HepG2 (cell line): ENCODE results near the gene DYNC2LI1. TPM values are rescaled to one million over a fixed set of nuclear protein-coding genes. Genes with fewer than 3 reads are reported as not detected.

Source experiments
- ASH2L ChIP-seq: fragments of 300-600, 200-600 bp; sonication (generic); IDR thresholded peaks from 2 replicates; pipeline ENCODE4 v1.7.0; 2017; ENCODE audit warnings: low read depth, mild to moderate bottlenecking, moderate library complexity, mixed read lengths, low read length; ENCODE audit not compliant: insufficient read length
- ETV5 ChIP-seq: IDR thresholded peaks from 2 replicates; pipeline ENCODE4 v1.6.1; 2018; ENCODE audit warnings: missing biosample characterization, missing genetic modification reagents, inconsistent platforms, borderline replicate concordance
- HDAC1 ChIP-seq: sonication (generic); formaldehyde crosslinking; IDR thresholded peaks from 2 replicates; pipeline ENCODE4 v1.5.1; 2020; ENCODE audit warnings: mild to moderate bottlenecking, missing genetic modification reagents
- MED1 ChIP-seq: sonication (generic); formaldehyde crosslinking; IDR thresholded peaks from 2 replicates; pipeline ENCODE4 v1.4.0; 2020; ENCODE audit warnings: missing genetic modification reagents
- NFE2L1 ChIP-seq: sonication (generic); formaldehyde crosslinking; IDR thresholded peaks from 2 replicates; pipeline ENCODE4 v1.4.0; 2020; ENCODE audit warnings: missing genetic modification reagents, mild to moderate bottlenecking, borderline replicate concordance
- PLRG1 ChIP-seq: fragments of 450-650 bp; conservative IDR thresholded peaks from 2 replicates; pipeline ENCODE4 v1.6.1; 2016
- SIX1 ChIP-seq: sonication (generic); formaldehyde crosslinking; IDR thresholded peaks from 2 replicates; pipeline ENCODE4 v1.4.0; 2020; ENCODE audit warnings: missing genetic modification reagents, borderline replicate concordance
- TMF1 ChIP-seq: sonication (generic); formaldehyde crosslinking; IDR thresholded peaks from 2 replicates; pipeline ENCODE4 v1.8.1; 2022; ENCODE audit warnings: low read depth, missing genetic modification reagents
- YEATS2 ChIP-seq: sonication (generic); formaldehyde crosslinking; IDR thresholded peaks from 2 replicates; pipeline ENCODE4 v1.4.0; 2020; ENCODE audit warnings: missing genetic modification reagents, borderline replicate concordance
- ZBTB20 ChIP-seq: sonication (generic); formaldehyde crosslinking; IDR thresholded peaks from 2 replicates; pipeline ENCODE4 v1.8.1; 2023; ENCODE audit warnings: missing genetic modification reagents, low read depth, mild to moderate bottlenecking, borderline replicate concordance
- ZNF12 ChIP-seq: sonication (generic); formaldehyde crosslinking; IDR thresholded peaks from 2 replicates; pipeline ENCODE4 v1.5.0; 2020; ENCODE audit warnings: missing genetic modification reagents
- ZNF234 ChIP-seq: sonication (generic); formaldehyde crosslinking; conservative IDR thresholded peaks from 2 replicates; pipeline ENCODE4 v1.5.1; 2020; ENCODE audit warnings: mild to moderate bottlenecking, missing genetic modification reagents
- ZNF30 ChIP-seq: sonication (generic); formaldehyde crosslinking; IDR thresholded peaks from 2 replicates; pipeline ENCODE4 v1.5.0; 2020; ENCODE audit warnings: mild to moderate bottlenecking, missing genetic modification reagents
- ZNF317 ChIP-seq: sonication (generic); formaldehyde crosslinking; IDR thresholded peaks from 2 replicates; pipeline ENCODE4 v1.5.0; 2020; ENCODE audit warnings: mild to moderate bottlenecking, missing genetic modification reagents
- ZSCAN22 ChIP-seq: sonication (generic); formaldehyde crosslinking; IDR thresholded peaks from 2 replicates; pipeline ENCODE4 v1.4.0; 2020; ENCODE audit warnings: mild to moderate bottlenecking, missing genetic modification reagents
- ZZZ3 ChIP-seq: sonication (generic); formaldehyde crosslinking; IDR thresholded peaks from 2 replicates; pipeline ENCODE4 v1.4.0; 2020; ENCODE audit warnings: missing genetic modification reagents, mild to moderate bottlenecking, borderline replicate concordance
- polyA plus RNA-seq, 8 experiments: library from polyadenylated mRNA; depleted of rRNA in 3 of 8; stranded (reverse) in 7 of 8; unstranded in 1 of 8; fragments of >200 nt; fragmentation: Illumina TruSeq in 4 of 8; extraction: Trizol in 4 of 8; gene quantifications; 2 replicates each; pipeline versions ENCODE4 v1.2.1 to v1.2.3, GENCODE V29; 2011 to 2016; ENCODE audit warnings: low read depth in 4 of 8, missing spikeins in 1 of 8, mixed read lengths in 1 of 8; ENCODE audit not compliant: insufficient read depth in 1 of 8
- total RNA-seq, 5 experiments: library from RNA; depleted of rRNA; stranded (reverse); fragments of >200 nt; fragmentation: Illumina TruSeq; extraction: Trizol; gene quantifications; 2 replicates each; pipeline ENCODE4 v1.2.3, GENCODE V29; 2016; ENCODE audit warnings: low read depth in 1 of 5
- TF ChIP-seq, protein P1 (sequence below): sonication (generic); formaldehyde crosslinking; IDR thresholded peaks from 2 replicates; pipeline ENCODE4 v1.9.0; 2021; ENCODE audit warnings: missing genetic modification reagents, borderline replicate concordance
- TF ChIP-seq, protein P2 (sequence below): sonication (generic); formaldehyde crosslinking; IDR thresholded peaks from 2 replicates; pipeline ENCODE4 v1.4.0; 2020; ENCODE audit warnings: missing genetic modification reagents, borderline replicate concordance
- TF ChIP-seq, protein P3 (sequence below): sonication (generic); formaldehyde crosslinking; IDR thresholded peaks from 2 replicates; pipeline ENCODE4 v1.4.0; 2020; ENCODE audit warnings: missing genetic modification reagents, borderline replicate concordance

The DYNC2LI1 gene
- total and polyA plus RNA-seq, 2 of the 13 experiments (the other 11 are each of a cell fraction or from before 2014, with no cell fraction given): 16.9 to 23.2 TPM

DNA sequence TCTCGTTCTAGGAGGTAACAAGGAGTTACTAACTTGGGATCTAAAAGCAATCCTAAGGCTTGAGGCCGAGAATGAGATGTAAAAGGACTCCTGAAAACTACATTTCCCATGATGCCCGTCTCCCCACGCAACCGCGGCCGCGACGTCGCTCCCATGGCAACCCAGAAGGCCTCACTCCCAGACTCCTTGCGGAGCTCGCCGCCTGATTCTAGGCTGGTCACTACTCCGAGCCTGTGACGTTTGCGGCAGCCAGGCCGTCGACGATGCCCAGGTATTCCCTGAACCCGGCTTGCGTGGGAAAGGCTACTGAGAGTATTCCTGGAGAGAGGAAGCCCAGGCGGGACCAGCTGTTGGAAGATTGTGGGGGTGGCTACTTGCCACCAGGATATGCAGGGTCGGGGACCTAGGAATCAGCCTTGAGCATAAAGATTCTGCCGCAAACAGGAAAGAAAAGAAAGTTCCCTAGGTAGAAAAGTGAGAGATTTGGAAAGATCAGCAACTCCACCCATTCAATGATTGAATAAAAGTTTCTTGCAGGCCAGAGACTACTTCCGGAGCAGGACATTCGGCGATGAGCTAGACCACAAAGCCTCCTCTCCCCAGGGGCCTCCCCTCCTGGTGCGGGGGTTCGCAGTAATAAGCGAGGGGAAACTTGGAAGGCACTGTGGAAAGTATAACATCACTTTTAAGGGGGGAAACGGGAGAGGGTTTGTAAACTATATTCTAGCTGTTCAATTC is at the start of gene DYNC2LI1 (continued):
- TF ChIP-seq, protein P1, sequence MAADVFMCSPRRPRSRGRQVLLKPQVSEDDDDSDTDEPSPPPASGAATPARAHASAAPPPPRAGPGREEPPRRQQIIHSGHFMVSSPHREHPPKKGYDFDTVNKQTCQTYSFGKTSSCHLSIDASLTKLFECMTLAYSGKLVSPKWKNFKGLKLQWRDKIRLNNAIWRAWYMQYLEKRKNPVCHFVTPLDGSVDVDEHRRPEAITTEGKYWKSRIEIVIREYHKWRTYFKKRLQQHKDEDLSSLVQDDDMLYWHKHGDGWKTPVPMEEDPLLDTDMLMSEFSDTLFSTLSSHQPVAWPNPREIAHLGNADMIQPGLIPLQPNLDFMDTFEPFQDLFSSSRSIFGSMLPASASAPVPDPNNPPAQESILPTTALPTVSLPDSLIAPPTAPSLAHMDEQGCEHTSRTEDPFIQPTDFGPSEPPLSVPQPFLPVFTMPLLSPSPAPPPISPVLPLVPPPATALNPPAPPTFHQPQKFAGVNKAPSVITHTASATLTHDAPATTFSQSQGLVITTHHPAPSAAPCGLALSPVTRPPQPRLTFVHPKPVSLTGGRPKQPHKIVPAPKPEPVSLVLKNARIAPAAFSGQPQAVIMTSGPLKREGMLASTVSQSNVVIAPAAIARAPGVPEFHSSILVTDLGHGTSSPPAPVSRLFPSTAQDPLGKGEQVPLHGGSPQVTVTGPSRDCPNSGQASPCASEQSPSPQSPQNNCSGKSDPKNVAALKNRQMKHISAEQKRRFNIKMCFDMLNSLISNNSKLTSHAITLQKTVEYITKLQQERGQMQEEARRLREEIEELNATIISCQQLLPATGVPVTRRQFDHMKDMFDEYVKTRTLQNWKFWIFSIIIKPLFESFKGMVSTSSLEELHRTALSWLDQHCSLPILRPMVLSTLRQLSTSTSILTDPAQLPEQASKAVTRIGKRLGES (CRISPR knock-in tag): no peak
- TF ChIP-seq HDAC1 (CRISPR knock-in tag): peak; percentile 95
- peak; percentile 81 for TF ChIP-seq ASH2L
- TF ChIP-seq, protein P2, sequence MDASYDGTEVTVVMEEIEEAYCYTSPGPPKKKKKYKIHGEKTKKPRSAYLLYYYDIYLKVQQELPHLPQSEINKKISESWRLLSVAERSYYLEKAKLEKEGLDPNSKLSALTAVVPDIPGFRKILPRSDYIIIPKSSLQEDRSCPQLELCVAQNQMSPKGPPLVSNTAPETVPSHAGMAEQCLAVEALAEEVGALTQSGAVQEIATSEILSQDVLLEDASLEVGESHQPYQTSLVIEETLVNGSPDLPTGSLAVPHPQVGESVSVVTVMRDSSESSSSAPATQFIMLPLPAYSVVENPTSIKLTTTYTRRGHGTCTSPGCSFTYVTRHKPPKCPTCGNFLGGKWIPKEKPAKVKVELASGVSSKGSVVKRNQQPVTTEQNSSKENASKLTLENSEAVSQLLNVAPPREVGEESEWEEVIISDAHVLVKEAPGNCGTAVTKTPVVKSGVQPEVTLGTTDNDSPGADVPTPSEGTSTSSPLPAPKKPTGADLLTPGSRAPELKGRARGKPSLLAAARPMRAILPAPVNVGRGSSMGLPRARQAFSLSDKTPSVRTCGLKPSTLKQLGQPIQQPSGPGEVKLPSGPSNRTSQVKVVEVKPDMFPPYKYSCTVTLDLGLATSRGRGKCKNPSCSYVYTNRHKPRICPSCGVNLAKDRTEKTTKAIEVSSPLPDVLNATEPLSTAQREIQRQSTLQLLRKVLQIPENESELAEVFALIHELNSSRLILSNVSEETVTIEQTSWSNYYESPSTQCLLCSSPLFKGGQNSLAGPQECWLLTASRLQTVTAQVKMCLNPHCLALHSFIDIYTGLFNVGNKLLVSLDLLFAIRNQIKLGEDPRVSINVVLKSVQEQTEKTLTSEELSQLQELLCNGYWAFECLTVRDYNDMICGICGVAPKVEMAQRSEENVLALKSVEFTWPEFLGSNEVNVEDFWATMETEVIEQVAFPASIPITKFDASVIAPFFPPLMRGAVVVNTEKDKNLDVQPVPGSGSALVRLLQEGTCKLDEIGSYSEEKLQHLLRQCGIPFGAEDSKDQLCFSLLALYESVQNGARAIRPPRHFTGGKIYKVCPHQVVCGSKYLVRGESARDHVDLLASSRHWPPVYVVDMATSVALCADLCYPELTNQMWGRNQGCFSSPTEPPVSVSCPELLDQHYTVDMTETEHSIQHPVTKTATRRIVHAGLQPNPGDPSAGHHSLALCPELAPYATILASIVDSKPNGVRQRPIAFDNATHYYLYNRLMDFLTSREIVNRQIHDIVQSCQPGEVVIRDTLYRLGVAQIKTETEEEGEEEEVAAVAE (CRISPR knock-in tag): peak; percentile 72; the same call in 1 of the 2 replicates
- TF ChIP-seq ETV5 (CRISPR knock-in tag): peak; percentile 60; the same call in 1 of the 2 replicates
- no peak for TF ChIP-seq SIX1 (CRISPR knock-in tag)
- TF ChIP-seq YEATS2 (CRISPR knock-in tag): peak; percentile 86
- no peak for TF ChIP-seq PLRG1
- no peak for TF ChIP-seq MED1 (CRISPR knock-in tag)
- 0 out of 2 replicates have a peak, but pooled peaks have one; percentile 78 for TF ChIP-seq TMF1
- TF ChIP-seq ZNF317 (CRISPR knock-in tag): no peak
- no peak for TF ChIP-seq ZSCAN22 (CRISPR knock-in tag)
- TF ChIP-seq ZNF234 (CRISPR knock-in tag): no peak
- TF ChIP-seq ZBTB20: peak; percentile 80; the same call in 1 of the 2 replicates
- no peak for TF ChIP-seq ZNF30 (CRISPR knock-in tag)
- peak; percentile 22; the same call in 1 of the 2 replicates for TF ChIP-seq ZZZ3 (CRISPR knock-in tag)
- TF ChIP-seq NFE2L1 (CRISPR knock-in tag): no peak; the same call in 1 of the 2 replicates
- TF ChIP-seq ZNF12 (CRISPR knock-in tag): no peak; the same call in 1 of the 2 replicates
- TF ChIP-seq, protein P3, sequence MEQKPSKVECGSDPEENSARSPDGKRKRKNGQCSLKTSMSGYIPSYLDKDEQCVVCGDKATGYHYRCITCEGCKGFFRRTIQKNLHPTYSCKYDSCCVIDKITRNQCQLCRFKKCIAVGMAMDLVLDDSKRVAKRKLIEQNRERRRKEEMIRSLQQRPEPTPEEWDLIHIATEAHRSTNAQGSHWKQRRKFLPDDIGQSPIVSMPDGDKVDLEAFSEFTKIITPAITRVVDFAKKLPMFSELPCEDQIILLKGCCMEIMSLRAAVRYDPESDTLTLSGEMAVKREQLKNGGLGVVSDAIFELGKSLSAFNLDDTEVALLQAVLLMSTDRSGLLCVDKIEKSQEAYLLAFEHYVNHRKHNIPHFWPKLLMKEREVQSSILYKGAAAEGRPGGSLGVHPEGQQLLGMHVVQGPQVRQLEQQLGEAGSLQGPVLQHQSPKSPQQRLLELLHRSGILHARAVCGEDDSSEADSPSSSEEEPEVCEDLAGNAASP: no peak
